Sigmoid colon (tissue), 7 donors: Measurements from ENCODE around the gene FAM83B. TPM values are rescaled to one million over a fixed set of nuclear protein-coding genes. Genes with fewer than 3 reads are reported as not detected.

Source experiments
- DNase-seq: peaks from one replicate; pipeline ENCODE4 v3.0.0-alpha.2; 2019
- H3K27ac ChIP-seq, 4 donors: fragments of 200-600 bp; sonication (generic); one replicate each; pipeline ENCODE4 v1.5.1; 2016 to 2019; ENCODE audit warnings: mild to moderate bottlenecking in 1 of 4
- H3K27me3 ChIP-seq, 3 donors: fragments of 200-600 bp; sonication (generic); one replicate each; pipeline ENCODE4 v1.5.1; 2019; ENCODE audit warnings: mild to moderate bottlenecking in 1 of 3
- H3K36me3 ChIP-seq, 4 donors: fragments of 200-600 bp; sonication (generic); one replicate each; pipeline ENCODE4 v1.5.1; 2016 to 2019
- H3K4me1 ChIP-seq, 4 donors: fragments of 200-600 bp; sonication (generic); one replicate each; pipeline ENCODE4 v1.5.1; 2017 to 2019
- H3K4me3 ChIP-seq, 4 donors: fragments of 200-600 bp; sonication (generic); one replicate each; pipeline ENCODE4 v1.5.1; 2017 to 2019; ENCODE audit warnings: mild to moderate bottlenecking in 2 of 4, moderate library complexity in 1 of 4
- H3K9me3 ChIP-seq, 4 donors: fragments of 200-600 bp in 3 of 4; sonication (generic) in 3 of 4; one replicate each; pipeline versions ENCODE4 v1.5.1 to v1.6.1; 2013 to 2019
- CTCF ChIP-seq, 4 experiments: fragments of 450-650 bp in 3 of 4; fragments of 200-600 bp in 1 of 4; IDR thresholded peaks; one replicate each; pipeline ENCODE4 v1.5.1; 2016 to 2019; ENCODE audit warnings: antibody characterized with exemption in 4 of 4, mild to moderate bottlenecking in 3 of 4, moderate library complexity in 2 of 4
- EP300 ChIP-seq, 4 donors: sonication (generic); formaldehyde crosslinking; IDR thresholded peaks; one replicate each; pipeline ENCODE4 v1.6.1; 2017; ENCODE audit warnings: antibody characterized with exemption in 4 of 4
- POLR2A ChIP-seq, 2 donors: fragments of 450-650 bp; IDR thresholded peaks; one replicate each; pipeline ENCODE4 v1.6.1; 2016; ENCODE audit warnings: antibody characterized with exemption in 2 of 2, mild to moderate bottlenecking in 2 of 2, moderate library complexity in 2 of 2
- POLR2AphosphoS5 ChIP-seq, 4 donors: sonication (generic); formaldehyde crosslinking; IDR thresholded peaks; one replicate each; pipeline ENCODE4 v1.6.1; 2017; ENCODE audit warnings: antibody characterized with exemption in 4 of 4
- WGBS, 2 donors: extraction: QIAGEN DNeasy Blood & Tissue Kit; methylation state at CpG; one replicate each; pipeline ENCODE4 v1.1.7; 2013; 5-methylcytosine and 5-hydroxymethylcytosine counted together
- intact Hi-C: fragments of 100-400 bp; cut with DNase I; formaldehyde crosslinking; loops from one replicate; pipeline ENCODE4 v1.15.1; 2023
- polyA plus RNA-seq, 3 donors: library from polyadenylated mRNA; stranded (reverse); fragments of 200-250 nt; gene quantifications; one replicate each; pipeline ENCODE4 v1.2.3, GENCODE V29; 2013
- total RNA-seq, 4 donors: library from RNA; depleted of rRNA; stranded (reverse); fragments of >200 nt; gene quantifications; one replicate each; pipeline ENCODE4 v1.1.0, GENCODE V29; 2016
- donor health status: healthy with polysubstance abuse.
- donor health status: Bipolar disorder and iron deficiency.
- donor health status: healthy.

FAM83B gene
- total and polyA plus RNA-seq, 7 donors: under 0.01 to 5.1 (median 4.2) TPM; not detected in 3

- no peak for DNase-seq
- no peak for TF ChIP-seq POLR2A (IDR thresholded peaks at IDR 0.05)
- no peak for TF ChIP-seq CTCF (IDR thresholded peaks at IDR 0.05)
- TF ChIP-seq EP300 (IDR thresholded peaks at IDR 0.05): no peak
- TF ChIP-seq POLR2AphosphoS5 (IDR thresholded peaks at IDR 0.05): no peak
- H3K27ac ChIP-seq: no peak overlapping the region
- no peaks in the 10 kb centered on the region for H3K27me3 ChIP-seq
- intact Hi-C loops: no loop called here
- no peaks in the 10 kb centered on the region for H3K4me1 ChIP-seq
- H3K36me3 ChIP-seq: no peaks in the 10 kb centered on the region
- WGBS, 2 donors: 88 to 95% methylated on average over 3 of the region's 3 CpGs
- no peak overlapping the region for H3K4me3 ChIP-seq
- peaks cover 0 to 3% (median 0%) of the 10 kb centered on the region in 4 donors for H3K9me3 ChIP-seq
Observed at GRCh38 chr6:54981647-54982046, 135.1 kb downstream of the FAM83B start.

GRCh38 chr6:54987633-54988290 is 141.2 kb downstream of the FAM83B start:
- Histone ChIP-seq H3K4me1 (no peaks in the 10 kb centered on the region), H3K4me3 (no peak overlapping the region), H3K9me3 (peaks cover 0 to 3% (median 1%) of the 10 kb centered on the region in 4 donors), H3K27ac (no peak overlapping the region), H3K27me3 (no peaks in the 10 kb centered on the region), H3K36me3 (no peaks in the 10 kb centered on the region)
- intact Hi-C loops: no loop called here
- TF ChIP-seq EP300 (IDR thresholded peaks at IDR 0.05): no peak
- TF ChIP-seq POLR2AphosphoS5 (IDR thresholded peaks at IDR 0.05): no peak
- TF ChIP-seq CTCF (IDR thresholded peaks at IDR 0.05): no peak
- TF ChIP-seq POLR2A (IDR thresholded peaks at IDR 0.05): no peak
- no peak for DNase-seq

- no peak for DNase-seq
- Histone ChIP-seq H3K27ac (no peak overlapping the region), H3K36me3 (no peaks in the 10 kb centered on the region), H3K4me3 (no peak overlapping the region), H3K4me1 (no peaks in the 10 kb centered on the region), H3K27me3 (no peaks in the 10 kb centered on the region), H3K9me3 (peaks cover 0 to 3% (median 2%) of the 10 kb centered on the region in 4 donors)
- TF ChIP-seq CTCF (IDR thresholded peaks at IDR 0.05) (no peak), POLR2AphosphoS5 (IDR thresholded peaks at IDR 0.05) (no peak), EP300 (IDR thresholded peaks at IDR 0.05) (no peak), POLR2A (IDR thresholded peaks at IDR 0.05) (no peak)
- intact Hi-C loops: no loop called here
Observed at GRCh38 chr6:54988576-54988975, 142.0 kb downstream of the FAM83B start.

GRCh38 chr6:54990001-54990400 is 143.4 kb downstream of the FAM83B start:
- Histone ChIP-seq H3K4me1 (no peaks in the 10 kb centered on the region), H3K4me3 (no peak overlapping the region), H3K27me3 (no peaks in the 10 kb centered on the region), H3K36me3 (no peaks in the 10 kb centered on the region), H3K9me3 (peaks cover 0 to 3% (median 2%) of the 10 kb centered on the region in 4 donors), H3K27ac (no peak overlapping the region)
- no peak for TF ChIP-seq POLR2AphosphoS5 (IDR thresholded peaks at IDR 0.05)
- intact Hi-C loops: no loop called here
- no peak for DNase-seq
- WGBS, 2 donors: 12 to 16% methylated on average over 3 of the region's 3 CpGs
